Spleen (tissue), 11 donors: ENCODE data around the gene ADAD2. TPM values are rescaled to one million over a fixed set of nuclear protein-coding genes. Genes with fewer than 3 reads are reported as not detected.
A peak's percentile ranks its signal among the peaks of the same experiment; 100 is the strongest.
"Not testable (repeated sequence)": the region's sequence is repeated elsewhere in the genome, so short reads cannot be mapped to it uniquely, and the experiment has no call there.

Experiments used
- DNase-seq: peaks from one replicate; pipeline ENCODE4 v3.0.0-alpha.2; 2020
- H3K27ac ChIP-seq, 8 donors: fragments of 200-600 bp; sonication (generic) in 7 of 8; 1 replicate in 4 of 8; 2 replicates in 4 of 8; pipeline versions ENCODE4 v1.5.0 to v1.8.0; 2016 to 2021; ENCODE audit warnings: inconsistent platforms in 4 of 8, mild to moderate bottlenecking in 4 of 8, moderate library complexity in 1 of 8
- H3K27me3 ChIP-seq, 7 donors: fragments of 200-600 bp; sonication (generic) in 6 of 7; replicated peaks in 1 of 7; 1 replicate in 4 of 7; 2 replicates in 3 of 7; pipeline versions ENCODE4 v1.5.0 to v1.8.0; 2016 to 2021; ENCODE audit warnings: inconsistent platforms in 3 of 7, mild to moderate bottlenecking in 1 of 7
- H3K36me3 ChIP-seq, 6 donors: fragments of 200-600 bp; sonication (generic) in 5 of 6; 1 replicate in 4 of 6; 2 replicates in 2 of 6; pipeline versions ENCODE4 v1.5.0 to v1.8.0; 2016 to 2021; ENCODE audit warnings: inconsistent platforms in 2 of 6
- H3K4me1 ChIP-seq, 6 donors: fragments of 200-600 bp; sonication (generic) in 5 of 6; 1 replicate in 3 of 6; 2 replicates in 3 of 6; pipeline versions ENCODE4 v1.5.0 to v1.8.0; 2016 to 2021; ENCODE audit warnings: inconsistent platforms in 3 of 6
- H3K4me3 ChIP-seq, 8 donors: fragments of 200-600 bp; sonication (generic) in 7 of 8; 1 replicate in 4 of 8; 2 replicates in 4 of 8; pipeline versions ENCODE4 v1.5.0 to v1.8.0; 2016 to 2021; ENCODE audit warnings: inconsistent platforms in 4 of 8, mild to moderate bottlenecking in 4 of 8, moderate library complexity in 2 of 8
- H3K9me3 ChIP-seq, 8 donors: fragments of 200-600 bp; sonication (generic) in 7 of 8; 1 replicate in 4 of 8; 2 replicates in 4 of 8; pipeline versions ENCODE4 v1.5.0 to v1.8.0; 2016 to 2021; ENCODE audit warnings: inconsistent platforms in 4 of 8
- POLR2A ChIP-seq, 3 donors: fragments of 450-650 bp; IDR thresholded peaks; one replicate each; pipeline ENCODE4 v1.5.1; 2017; ENCODE audit warnings: antibody characterized with exemption in 3 of 3, mild to moderate bottlenecking in 1 of 3
- POLR2AphosphoS5 ChIP-seq, 3 donors: sonication (generic); formaldehyde crosslinking; IDR thresholded peaks; one replicate each; pipeline ENCODE4 v1.5.1; 2017; ENCODE audit warnings: antibody characterized with exemption in 3 of 3
- WGBS, 5 donors: extraction: QIAGEN DNeasy Blood & Tissue Kit in 3 of 5; methylation state at CpG; one replicate each; pipeline versions ENCODE4 v1.1.5 to v1.1.7; 2013 to 2018; 5-methylcytosine and 5-hydroxymethylcytosine counted together
- intact Hi-C: fragments of 100-400 bp; cut with DNase I; formaldehyde crosslinking; loops from one replicate; pipeline ENCODE4 v1.15.0; 2023; ENCODE audit warnings: low total_unique reads
- polyA plus RNA-seq, 3 donors: library from polyadenylated mRNA; stranded (reverse); fragments of 200-250 nt; gene quantifications; one replicate each; pipeline ENCODE4 v1.2.1, GENCODE V29; 2013
- total RNA-seq, 7 donors: library from RNA; depleted of rRNA in 3 of 7; stranded (reverse); fragments of >200 nt in 3 of 7; fragmentation: NEBNext Ultra II Directional in 4 of 7; extraction: Animal tissue kit (Norgen Biotek cat#: 25700) in 4 of 7; gene quantifications; one replicate each; pipeline versions ENCODE4 v1.1.0 to v1.2.1, GENCODE V29; 2016 to 2021
- TF ChIP-seq, protein P1 (sequence below), 11 experiments: fragments of 200-600 bp in 7 of 11; fragments of 450-650 bp in 4 of 11; sonication (generic) in 4 of 11; IDR thresholded peaks in 8 of 11; conservative IDR thresholded peaks in 3 of 11; 1 replicate in 7 of 11; 2 replicates in 4 of 11; pipeline versions ENCODE4 v1.4.0 to v1.8.0; 2016 to 2021; ENCODE audit warnings: antibody characterized with exemption in 11 of 11, inconsistent platforms in 4 of 11, mild to moderate bottlenecking in 1 of 11
- donor health status: healthy with polysubstance abuse.
- donor health status: DM: no; HTN: no; CAD: no; lungs with moderate emphysema.
- donor health status: DM: no; HTN: no; CAD: no.
- donor health status: Bipolar disorder and iron deficiency.
- donor health status: healthy.
- donor health status: DM: no; HTN: no; CAD: no.
- donor health status: DM: yes; HTN: yes; CAD: no.

Gene ADAD2
- total and polyA plus RNA-seq, 10 donors: 2.5 to 86.5 (median 7.0) TPM

DNA sequence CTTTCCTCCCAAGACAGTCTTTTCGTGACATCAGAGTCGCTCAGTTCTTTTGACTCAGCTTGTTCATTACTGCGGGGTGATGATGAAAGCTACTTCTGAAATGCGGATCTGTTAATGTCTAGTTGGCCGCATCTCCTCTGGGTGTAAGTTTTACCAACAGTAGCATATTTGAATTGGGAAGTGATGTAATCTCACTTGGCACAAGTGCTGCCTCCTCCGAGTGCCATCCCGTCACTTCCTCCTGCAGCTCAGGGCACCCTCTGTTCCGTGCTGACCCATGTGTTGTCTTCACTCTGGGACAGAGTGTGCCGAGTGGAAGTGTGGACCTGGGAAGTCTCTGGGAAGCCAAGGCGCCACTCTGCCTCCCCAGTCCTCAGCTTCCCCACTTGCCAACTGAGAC lies 8.9 kb downstream of the ADAD2 start:
- TF ChIP-seq, protein P1, sequence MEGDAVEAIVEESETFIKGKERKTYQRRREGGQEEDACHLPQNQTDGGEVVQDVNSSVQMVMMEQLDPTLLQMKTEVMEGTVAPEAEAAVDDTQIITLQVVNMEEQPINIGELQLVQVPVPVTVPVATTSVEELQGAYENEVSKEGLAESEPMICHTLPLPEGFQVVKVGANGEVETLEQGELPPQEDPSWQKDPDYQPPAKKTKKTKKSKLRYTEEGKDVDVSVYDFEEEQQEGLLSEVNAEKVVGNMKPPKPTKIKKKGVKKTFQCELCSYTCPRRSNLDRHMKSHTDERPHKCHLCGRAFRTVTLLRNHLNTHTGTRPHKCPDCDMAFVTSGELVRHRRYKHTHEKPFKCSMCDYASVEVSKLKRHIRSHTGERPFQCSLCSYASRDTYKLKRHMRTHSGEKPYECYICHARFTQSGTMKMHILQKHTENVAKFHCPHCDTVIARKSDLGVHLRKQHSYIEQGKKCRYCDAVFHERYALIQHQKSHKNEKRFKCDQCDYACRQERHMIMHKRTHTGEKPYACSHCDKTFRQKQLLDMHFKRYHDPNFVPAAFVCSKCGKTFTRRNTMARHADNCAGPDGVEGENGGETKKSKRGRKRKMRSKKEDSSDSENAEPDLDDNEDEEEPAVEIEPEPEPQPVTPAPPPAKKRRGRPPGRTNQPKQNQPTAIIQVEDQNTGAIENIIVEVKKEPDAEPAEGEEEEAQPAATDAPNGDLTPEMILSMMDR (IDR thresholded peaks at IDR 0.05 in 8 of 11, conservative IDR thresholded peaks at IDR 0.05 in 3 of 11): no peak
- no peak for TF ChIP-seq POLR2A (IDR thresholded peaks at IDR 0.05)
- peak in 2 of 3 donors; percentile 67 to 70 for TF ChIP-seq POLR2AphosphoS5 (IDR thresholded peaks at IDR 0.05)
- H3K36me3 ChIP-seq: no peaks in the 10 kb centered on the region
- peaks cover 0 to 25% (median 0%) of the 10 kb centered on the region in 7 donors for H3K27me3 ChIP-seq
- peak; percentile 83 for DNase-seq
- H3K27ac ChIP-seq: peak overlapping the region in 4 of 8 donors; percentile 39 to 72 (median 59)
- 45 to 63% (median 61%) methylated on average over 9 to 10 of the region's 10 CpGs for WGBS, 5 donors
- no peaks in the 10 kb centered on the region for H3K9me3 ChIP-seq
- H3K4me3 ChIP-seq: no peak overlapping the region
- intact Hi-C loops: no loop called here
- peaks cover 0 to 8% (median 0%) of the 10 kb centered on the region in 6 donors for H3K4me1 ChIP-seq

DNA sequence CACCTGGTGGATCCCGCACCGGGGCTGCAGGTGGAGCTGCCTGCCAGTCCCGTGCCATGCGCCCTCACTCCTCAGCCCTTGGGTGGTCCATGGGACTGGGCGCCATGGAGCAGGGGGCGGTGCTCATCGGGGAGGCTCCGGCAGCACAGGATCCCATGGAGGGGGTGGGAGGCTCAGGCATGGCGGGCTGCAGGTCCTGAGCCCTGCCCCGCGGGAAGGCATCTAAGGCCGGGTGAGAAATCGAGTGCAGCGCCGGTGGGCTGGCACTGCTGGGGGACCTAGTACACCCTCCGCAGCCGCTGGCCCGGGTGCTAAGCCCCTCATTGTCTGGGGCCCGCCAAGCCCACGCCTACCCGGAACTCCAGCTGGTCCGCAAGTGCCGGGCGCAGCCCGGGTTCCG lies 13.6 kb downstream of the ADAD2 start:
- H3K4me3 ChIP-seq, DNase-seq, H3K27ac ChIP-seq, H3K27me3 ChIP-seq, intact Hi-C loops, H3K36me3 ChIP-seq, H3K9me3 ChIP-seq, H3K4me1 ChIP-seq: not testable (repeated sequence)
- 85 to 97% (median 94%) methylated on average over 9 to 26 of the region's 26 CpGs for WGBS, 5 donors

DNA sequence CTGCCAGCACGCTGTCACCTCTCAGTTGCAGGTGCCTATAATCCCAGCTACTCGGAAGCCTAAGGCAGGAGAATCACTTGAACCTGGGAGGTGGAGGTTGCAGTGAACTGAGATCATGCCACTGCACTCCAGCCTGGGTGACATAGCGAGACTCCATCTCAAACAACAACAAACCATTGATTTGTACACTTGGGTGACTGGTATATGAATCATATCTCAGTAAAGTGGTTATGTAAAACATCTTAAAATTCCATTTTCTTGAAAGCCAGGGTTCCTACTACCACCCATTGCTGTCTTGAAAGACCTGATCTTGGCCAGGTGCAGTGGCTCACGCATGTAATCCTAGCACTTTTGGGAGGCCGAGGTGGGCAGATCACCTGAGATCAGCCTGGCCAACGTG lies 14.2 kb downstream of the ADAD2 start:
- DNase-seq, H3K36me3 ChIP-seq, H3K4me3 ChIP-seq, H3K4me1 ChIP-seq, intact Hi-C loops, H3K27me3 ChIP-seq, H3K27ac ChIP-seq, H3K9me3 ChIP-seq: not testable (repeated sequence)
- 87 to 96% (median 92%) methylated on average over 4 to 6 of the region's 6 CpGs for WGBS, 5 donors

DNA sequence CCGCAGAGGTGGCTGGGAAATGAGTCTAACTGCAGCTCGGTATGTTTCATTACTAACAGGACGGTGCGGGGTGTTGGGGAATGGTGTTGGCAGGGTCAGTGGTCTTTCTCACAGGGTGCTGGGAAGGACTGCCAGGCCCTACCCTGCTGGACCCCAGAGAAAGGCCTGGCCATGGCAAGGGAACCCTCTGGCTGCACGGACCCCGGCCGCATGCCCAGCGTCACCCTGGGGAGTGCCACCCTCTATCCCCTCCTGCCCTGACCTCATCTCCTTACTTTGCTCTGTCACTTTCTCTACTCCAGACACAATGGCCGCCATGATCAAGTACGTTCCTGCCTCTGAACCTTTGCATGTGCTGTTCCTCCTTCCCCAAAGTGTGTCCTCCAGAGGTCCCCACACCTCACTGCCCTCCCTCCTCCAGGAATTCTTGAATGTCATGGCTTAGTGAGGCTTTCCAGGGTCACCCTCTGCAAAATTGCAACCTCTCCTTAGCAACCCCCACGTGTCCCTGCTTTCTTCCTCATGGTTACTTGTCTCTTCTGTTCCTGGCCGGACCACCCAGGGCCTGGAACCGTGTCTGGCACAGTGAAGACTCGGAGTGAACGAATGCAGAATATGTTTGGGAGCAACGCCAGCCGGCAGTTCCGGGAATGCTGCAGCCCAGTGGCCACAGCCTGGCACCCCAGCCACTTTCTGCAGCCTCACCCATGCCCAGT lies 15.2 kb downstream of the ADAD2 start:
- no peaks in the 10 kb centered on the region for H3K9me3 ChIP-seq
- TF ChIP-seq, protein P1 (IDR thresholded peaks at IDR 0.05 in 8 of 11, conservative IDR thresholded peaks at IDR 0.05 in 3 of 11): no peak
- no peak for TF ChIP-seq POLR2AphosphoS5 (IDR thresholded peaks at IDR 0.05)
- TF ChIP-seq POLR2A (IDR thresholded peaks at IDR 0.05): no peak
- H3K27me3 ChIP-seq: no peaks in the 10 kb centered on the region
- intact Hi-C loops: no loop called here
- no peak overlapping the region for H3K27ac ChIP-seq
- DNase-seq: no peak
- no peak overlapping the region for H3K4me3 ChIP-seq
- WGBS, 5 donors: 83 to 89% (median 88%) methylated on average over 18 of the region's 18 CpGs
- no peaks in the 10 kb centered on the region for H3K4me1 ChIP-seq
- no peaks in the 10 kb centered on the region for H3K36me3 ChIP-seq

DNA sequence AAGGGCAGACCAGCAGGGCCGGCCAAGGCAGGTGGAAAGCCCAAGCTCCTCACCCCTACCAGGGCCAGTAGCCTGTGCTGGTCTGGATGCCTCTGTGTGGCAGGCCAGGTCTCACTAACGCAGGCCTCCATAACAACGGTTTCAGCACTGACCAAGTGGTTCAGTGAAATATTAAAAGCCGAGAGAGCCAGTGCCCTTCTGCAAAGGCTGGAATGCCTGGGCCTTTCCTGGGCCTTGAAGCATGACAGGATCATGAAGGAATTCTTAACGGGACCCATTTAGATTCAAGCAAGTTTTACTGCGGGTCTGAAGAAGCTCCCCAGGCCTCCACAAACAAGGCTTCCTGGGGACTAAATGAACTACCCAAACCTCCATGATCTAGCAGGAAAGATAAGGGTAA lies 16.3 kb downstream of the ADAD2 start:
- H3K4me3 ChIP-seq: no peak overlapping the region
- intact Hi-C loops: no loop called here
- TF ChIP-seq POLR2A (IDR thresholded peaks at IDR 0.05): no peak
- TF ChIP-seq, protein P1 (IDR thresholded peaks at IDR 0.05 in 8 of 11, conservative IDR thresholded peaks at IDR 0.05 in 3 of 11): no peak
- no peak for TF ChIP-seq POLR2AphosphoS5 (IDR thresholded peaks at IDR 0.05)
- no peaks in the 10 kb centered on the region for H3K36me3 ChIP-seq
- no peak overlapping the region for H3K27ac ChIP-seq
- no peaks in the 10 kb centered on the region for H3K27me3 ChIP-seq
- 65 to 82% (median 80%) methylated on average over 6 of the region's 6 CpGs for WGBS, 5 donors
- DNase-seq: no peak
- H3K4me1 ChIP-seq: no peaks in the 10 kb centered on the region
- no peaks in the 10 kb centered on the region for H3K9me3 ChIP-seq
